ENCODE data around the gene IL1RL2. TPM values are rescaled to one million over a fixed set of nuclear protein-coding genes. Genes with fewer than 3 reads are reported as not detected.

IL1RL2 gene
- total RNA-seq, 1 donor from 2014 or later, result 2.6 TPM

GRCh38 chr2:102241616-102242305 lies 54.9 kb downstream of the IL1RL2 start:
- H3K4me3 ChIP-seq (ENCODE audit: low read depth, low read length), result no peak overlapping the region
- no peak for DNase-seq (ENCODE audit: low read depth)

GRCh38 chr2:102245266-102246151 lies 58.7 kb downstream of the IL1RL2 start:
- no peak overlapping the region for H3K4me3 ChIP-seq (ENCODE audit: low read depth, low read length)
- peak; percentile 12 for TF ChIP-seq CTCF (conservative IDR thresholded peaks at IDR 0.05; ENCODE audit: low read depth, low read length)
- DNase-seq (ENCODE audit: low read depth), result no peak

More at GRCh38 chr2:102241616-102242305, 54.9 kb downstream of the IL1RL2 start:
- TF ChIP-seq CTCF (conservative IDR thresholded peaks at IDR 0.05; ENCODE audit: low read depth, low read length), result no peak

- H3K4me3 ChIP-seq (ENCODE audit: low read depth, low read length), result no peak overlapping the region
- no peak for TF ChIP-seq CTCF (conservative IDR thresholded peaks at IDR 0.05; ENCODE audit: low read depth, low read length)
- no peak for DNase-seq (ENCODE audit: low read depth)
These were observed 63.5 kb downstream of the IL1RL2 start for GRCh38 chr2:102250278-102250821.

GRCh38 chr2:102251042-102251848 lies 64.4 kb downstream of the IL1RL2 start:
- peak; percentile 78 for TF ChIP-seq CTCF (conservative IDR thresholded peaks at IDR 0.05; ENCODE audit: low read depth, low read length)
- H3K4me3 ChIP-seq (ENCODE audit: low read depth, low read length), result peak overlapping the region; percentile 60
- no peak for DNase-seq (ENCODE audit: low read depth)

- no peak overlapping the region for H3K4me3 ChIP-seq (ENCODE audit: low read depth, low read length)
- no peak for DNase-seq (ENCODE audit: low read depth)
These were observed 65.0 kb downstream of the IL1RL2 start for GRCh38 chr2:102251849-102252203.

More at GRCh38 chr2:102251849-102252203, 65.0 kb downstream of the IL1RL2 start:
- no peak for TF ChIP-seq CTCF (conservative IDR thresholded peaks at IDR 0.05; ENCODE audit: low read depth, low read length)

All from epithelial cell of proximal tubule (primary cell).